ENCODE data around the gene POM121C. TPM values are rescaled to one million over a fixed set of nuclear protein-coding genes. Genes with fewer than 3 reads are reported as not detected.
"Not testable (repeated sequence)": the region's sequence is repeated elsewhere in the genome, so short reads cannot be mapped to it uniquely, and the experiment has no call there.

Gene POM121C
- total RNA-seq, 1 experiment from 2014 or later = 72.7 TPM

DNA sequence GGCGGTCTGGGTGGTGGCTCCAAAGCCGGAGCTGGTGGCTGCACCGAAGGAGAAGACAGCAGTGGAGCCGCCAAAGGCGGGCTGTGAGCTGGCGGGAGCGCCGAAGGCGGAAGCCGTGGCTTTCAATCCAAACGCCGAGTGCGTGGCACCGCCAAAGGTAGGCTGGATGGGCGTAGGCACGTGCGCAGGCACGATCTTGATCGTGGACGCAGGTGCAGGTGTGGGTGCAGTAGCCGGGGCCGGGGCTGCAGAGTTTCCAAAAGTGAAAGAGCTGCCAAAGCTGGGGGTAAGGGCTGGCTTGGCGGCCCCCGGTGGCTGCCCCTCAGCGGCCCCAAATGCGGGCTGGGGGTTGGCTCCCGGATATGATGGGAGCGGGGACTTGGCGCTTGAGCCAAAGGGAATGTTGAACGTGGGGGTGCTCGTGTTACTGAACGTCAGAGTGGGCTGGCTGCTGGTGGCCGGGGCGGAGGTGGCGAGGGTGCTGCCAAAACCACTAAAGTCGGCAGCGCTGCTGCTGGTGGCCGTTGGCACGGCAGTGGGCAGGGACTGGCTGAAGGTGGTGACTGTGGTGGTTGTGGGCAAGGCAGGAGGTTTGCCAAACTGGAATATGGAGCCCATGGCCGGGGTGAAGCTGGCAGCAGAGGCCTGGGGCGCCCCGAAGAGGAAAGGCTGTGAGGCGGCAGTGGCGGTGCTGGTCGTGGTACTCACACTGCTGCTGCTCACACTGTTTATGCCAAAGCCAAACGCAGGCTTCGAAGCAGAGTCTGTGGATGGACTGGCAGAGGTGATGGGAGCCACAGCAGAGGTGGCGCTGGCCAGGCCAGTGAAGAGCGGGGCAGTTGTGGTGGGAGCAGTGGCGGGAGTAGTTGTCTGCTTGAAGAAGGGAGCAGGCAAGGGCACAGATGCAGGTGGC, 64.0 kb downstream of the POM121C start:
- H2BK5ac ChIP-seq (ENCODE audit: insufficient read length, low read length); H3K4me2 ChIP-seq (ENCODE audit: insufficient read depth, insufficient read length, low read length); H2BK15ac ChIP-seq (ENCODE audit: low read depth, low read length); H3K9ac ChIP-seq (ENCODE audit: extremely low read depth, insufficient read length, low read length); H3K9me3 Mint-ChIP-seq; H4K5ac ChIP-seq (ENCODE audit: insufficient read length, low read depth, low read length); H3K27me3 ChIP-seq (ENCODE audit: insufficient read depth, low read length); H3K4me1 Mint-ChIP-seq; H3K14ac ChIP-seq (ENCODE audit: insufficient read depth, low read length); H2BK120ac ChIP-seq (ENCODE audit: low read depth, low read length, poor library complexity, severe bottlenecking); H3K27me3 Mint-ChIP-seq (ENCODE audit: low read depth); H3K27ac Mint-ChIP-seq; H2BK12ac ChIP-seq (ENCODE audit: insufficient read length, low read depth, low read length); H3K27ac ChIP-seq (ENCODE audit: insufficient read length, low read depth, low read length); H4K8ac ChIP-seq (replicated peaks; ENCODE audit: insufficient read length, low read depth, low read length); H3K23ac ChIP-seq (ENCODE audit: insufficient read length, low read depth, low read length); H4K20me1 ChIP-seq (ENCODE audit: control insufficient read depth, insufficient read depth, insufficient read length); H3T11ph ChIP-seq (ENCODE audit: low read length); H3K9me3 ChIP-seq (ENCODE audit: control insufficient read depth, low read depth, low read length); H2BK20ac ChIP-seq (ENCODE audit: low read depth, low read length, poor library complexity, severe bottlenecking); H3K4me1 ChIP-seq (ENCODE audit: insufficient read depth, low read length); H3K4me3 Mint-ChIP-seq; H3K79me1 ChIP-seq (ENCODE audit: insufficient read depth, low read depth, low read length, poor library complexity, severe bottlenecking); H4K91ac ChIP-seq (ENCODE audit: insufficient read length, low read depth, low read length); H3K79me2 ChIP-seq (ENCODE audit: insufficient read depth, low read length); H2AK5ac ChIP-seq (ENCODE audit: insufficient read length, low read length); H3K4ac ChIP-seq (ENCODE audit: low read depth, low read length); H2AFZ ChIP-seq (ENCODE audit: low read length); H3K56ac ChIP-seq (ENCODE audit: insufficient read length, low read depth, low read length); H3K23me2 ChIP-seq (ENCODE audit: insufficient read length, low read depth, low read length, poor library complexity, severe bottlenecking); H3K18ac ChIP-seq (ENCODE audit: insufficient read length, low read depth, low read length): not testable (repeated sequence)
- DNase-seq = peak; percentile 13
- no CpG with 5 or more reads among the region's 50 CpGs for WGBS (ENCODE audit: extremely low coverage, insufficient read length, low lambda C conversion rate)
- peaks cover 11 to 38% (median 34%) of the 10 kb centered on the region in 3 experiments for H3K36me3 Mint-ChIP-seq (ENCODE audit: insufficient read depth in 1 of 3, low read depth in 3 of 3)

DNA sequence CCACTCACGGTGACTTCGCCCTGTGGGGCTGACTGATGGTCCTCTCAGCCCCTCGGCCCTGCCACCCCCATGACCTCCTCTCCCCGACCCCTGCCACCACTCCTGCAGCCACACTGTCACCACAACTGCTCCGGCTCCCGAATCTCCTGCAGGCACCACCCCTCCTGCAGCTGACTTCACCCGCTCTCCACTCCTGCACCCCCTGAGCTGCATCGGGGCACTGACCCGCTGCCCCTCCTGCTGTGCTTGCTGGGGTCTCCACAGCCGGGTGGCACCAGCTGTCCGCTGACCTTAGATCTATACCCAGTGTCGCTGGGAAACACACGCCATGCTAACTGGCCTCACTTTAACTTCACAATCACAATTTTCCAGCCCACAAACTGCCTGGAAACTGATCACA, 65.9 kb downstream of the POM121C start:
- peak overlapping the region in 1 of 2 experiments; percentile 20; a peak in 1 of 5 replicates for H3K4me3 Mint-ChIP-seq
- not testable (repeated sequence) for H3K9me3 Mint-ChIP-seq
- H3K27ac Mint-ChIP-seq = peak overlapping the region in 2 of 3 experiments; percentile 40 to 89; a peak in 2 of 7 replicates

More for the DNA sequence above, 65.9 kb downstream of the POM121C start:
- H3K4me2 ChIP-seq (ENCODE audit: insufficient read depth, insufficient read length, low read length); H2BK5ac ChIP-seq (ENCODE audit: insufficient read length, low read length); H4K5ac ChIP-seq (ENCODE audit: insufficient read length, low read depth, low read length); H3K23me2 ChIP-seq (ENCODE audit: insufficient read length, low read depth, low read length, poor library complexity, severe bottlenecking); H3K14ac ChIP-seq (ENCODE audit: insufficient read depth, low read length); H2BK15ac ChIP-seq (ENCODE audit: low read depth, low read length); H2BK12ac ChIP-seq (ENCODE audit: insufficient read length, low read depth, low read length); H4K91ac ChIP-seq (ENCODE audit: insufficient read length, low read depth, low read length); H3K4me1 Mint-ChIP-seq; H3K27me3 Mint-ChIP-seq (ENCODE audit: low read depth); H3K4me1 ChIP-seq (ENCODE audit: insufficient read depth, low read length); H3K9ac ChIP-seq (ENCODE audit: extremely low read depth, insufficient read length, low read length); H3K4ac ChIP-seq (ENCODE audit: low read depth, low read length); H4K8ac ChIP-seq (replicated peaks; ENCODE audit: insufficient read length, low read depth, low read length); H3K56ac ChIP-seq (ENCODE audit: insufficient read length, low read depth, low read length); H3T11ph ChIP-seq (ENCODE audit: low read length); H2AK5ac ChIP-seq (ENCODE audit: insufficient read length, low read length); H2BK120ac ChIP-seq (ENCODE audit: low read depth, low read length, poor library complexity, severe bottlenecking); H3K27me3 ChIP-seq (ENCODE audit: insufficient read depth, low read length); H3K79me2 ChIP-seq (ENCODE audit: insufficient read depth, low read length); H2BK20ac ChIP-seq (ENCODE audit: low read depth, low read length, poor library complexity, severe bottlenecking); H3K18ac ChIP-seq (ENCODE audit: insufficient read length, low read depth, low read length); H3K79me1 ChIP-seq (ENCODE audit: insufficient read depth, low read depth, low read length, poor library complexity, severe bottlenecking); H4K20me1 ChIP-seq (ENCODE audit: control insufficient read depth, insufficient read depth, insufficient read length); H3K23ac ChIP-seq (ENCODE audit: insufficient read length, low read depth, low read length); H3K9me3 ChIP-seq (ENCODE audit: control insufficient read depth, low read depth, low read length); H2AFZ ChIP-seq (ENCODE audit: low read length); H3K27ac ChIP-seq (ENCODE audit: insufficient read length, low read depth, low read length): not testable (repeated sequence)
- peaks cover 11 to 51% (median 46%) of the 10 kb centered on the region in 3 experiments for H3K36me3 Mint-ChIP-seq (ENCODE audit: insufficient read depth in 1 of 3, low read depth in 3 of 3)
- DNase-seq = peak; percentile 9
- WGBS (ENCODE audit: extremely low coverage, insufficient read length, low lambda C conversion rate) = no CpG with 5 or more reads among the region's 13 CpGs

Data from H9 (cell line).